GDM1 (cell line): Measurements from ENCODE around the gene FANCC.

Experiments
- DNase-seq: peaks from one replicate; lab custom pipeline; 2025; lab: John Stamatoyannopoulos, UW

FANCC gene

GRCh38 chr9:95143591-95144561 is 173.6 kb downstream of the FANCC start:
- no peak for DNase-seq

GRCh38 chr9:95142728-95143127 is 174.8 kb downstream of the FANCC start:
- no peak for DNase-seq

GRCh38 chr9:95142315-95142714 is 175.2 kb downstream of the FANCC start:
- no peak for DNase-seq

- no peak for DNase-seq
Measured at GRCh38 chr9:95140821-95141220, 176.7 kb downstream of the FANCC start.

- no peak for DNase-seq
Measured at GRCh38 chr9:95139126-95139525, 178.4 kb downstream of the FANCC start.

GRCh38 chr9:95138474-95138873 is 179.0 kb downstream of the FANCC start:
- no peak for DNase-seq

GRCh38 chr9:95137587-95138145 is 179.8 kb downstream of the FANCC start:
- no peak for DNase-seq

- no peak for DNase-seq
Measured at GRCh38 chr9:95135756-95136155, 181.8 kb downstream of the FANCC start.

GRCh38 chr9:95134457-95134881 is 183.0 kb downstream of the FANCC start:
- no peak for DNase-seq

- DNase-seq: no peak
Measured at GRCh38 chr9:95133325-95133705, 184.2 kb downstream of the FANCC start.

- no peak for DNase-seq
Measured at GRCh38 chr9:95132366-95133324, 184.9 kb downstream of the FANCC start.

- peak; percentile 37 for DNase-seq
Measured at GRCh38 chr9:95131023-95131943, 186.2 kb downstream of the FANCC start.

GRCh38 chr9:95130484-95130883 is 187.0 kb downstream of the FANCC start:
- no peak for DNase-seq

GRCh38 chr9:95129476-95130291 is 187.8 kb downstream of the FANCC start:
- DNase-seq: no peak

GRCh38 chr9:95128177-95128524 is 189.4 kb downstream of the FANCC start:
- DNase-seq: no peak

GRCh38 chr9:95127249-95128176 is 190.0 kb downstream of the FANCC start:
- DNase-seq: no peak

GRCh38 chr9:95126739-95127138 is 190.8 kb downstream of the FANCC start:
- DNase-seq: no peak

- no peak for DNase-seq
Measured at GRCh38 chr9:95125652-95126051, 191.9 kb downstream of the FANCC start.
